ENCODE data around the gene DCBLD1. TPM values are rescaled to one million over a fixed set of nuclear protein-coding genes. Genes with fewer than 3 reads are reported as not detected.

DCBLD1 gene
- total RNA-seq, 2 experiments from 2014 or later, result 1.9 to 2.4 TPM

- peaks cover 13% of the 10 kb centered on the region for H3K4me1 Mint-ChIP-seq
- no peaks in the 10 kb centered on the region for H3K9me3 Mint-ChIP-seq
- H3K27ac Mint-ChIP-seq, result peak overlapping the region; percentile 32
- peak overlapping the region; percentile 82 for H3K4me3 Mint-ChIP-seq
- no peaks in the 10 kb centered on the region for H3K36me3 Mint-ChIP-seq
- peaks cover 61% of the 10 kb centered on the region for H3K27me3 Mint-ChIP-seq
- DNase-seq, result no peak
Observed at GRCh38 chr6:117483645-117484016, 1.2 kb downstream of the DCBLD1 start.

DNA sequence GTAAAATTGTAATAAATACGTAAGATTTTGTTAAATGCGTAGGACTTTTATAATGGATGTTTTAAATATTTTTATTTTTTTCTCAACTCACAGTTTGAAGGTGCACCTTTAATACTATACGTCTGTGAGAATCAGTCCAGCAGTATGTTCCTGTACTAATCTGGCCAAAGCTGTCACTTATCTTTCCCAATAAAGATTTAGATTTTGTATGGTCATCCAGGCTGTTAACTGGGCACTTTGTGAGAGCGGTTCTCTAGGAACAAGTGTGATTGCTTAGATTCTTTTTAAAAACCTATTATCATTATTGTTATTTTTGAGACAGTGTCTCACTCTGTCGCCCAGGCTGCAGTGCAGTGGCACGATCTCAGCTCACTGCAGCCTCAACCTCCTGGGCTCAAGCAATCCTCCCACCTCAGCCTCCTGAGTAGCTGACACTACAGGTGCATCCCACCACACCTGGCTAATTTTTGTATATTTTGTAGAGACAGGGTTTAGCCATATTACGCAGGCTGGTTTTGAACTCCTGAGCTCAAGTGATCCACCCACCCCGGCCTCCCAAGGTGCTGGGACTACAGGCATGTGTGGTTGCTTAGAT, 1.7 kb downstream of the DCBLD1 start:
- H3K27ac Mint-ChIP-seq, result no peak overlapping the region
- H3K36me3 Mint-ChIP-seq, result no peaks in the 10 kb centered on the region

GRCh38 chr6:117485433-117485832, 3.0 kb downstream of the DCBLD1 start:
- Mint-ChIP-seq H3K27ac (no peak overlapping the region), H3K4me1 (peaks cover 13% of the 10 kb centered on the region)
- DNase-seq, result no peak

More for the DNA sequence above, 1.7 kb downstream of the DCBLD1 start:
- H3K4me3 Mint-ChIP-seq, result peak overlapping the region; percentile 82
- DNase-seq, result no peak
- peaks cover 13% of the 10 kb centered on the region for H3K4me1 Mint-ChIP-seq
- H3K9me3 Mint-ChIP-seq, result no peaks in the 10 kb centered on the region
- H3K27me3 Mint-ChIP-seq, result peaks cover 61% of the 10 kb centered on the region

GRCh38 chr6:117487821-117488220, 5.3 kb downstream of the DCBLD1 start:
- Mint-ChIP-seq H3K4me1 (peaks cover 4% of the 10 kb centered on the region), H3K27ac (no peak overlapping the region), H3K9me3 (no peaks in the 10 kb centered on the region), H3K36me3 (no peaks in the 10 kb centered on the region), H3K4me3 (no peak overlapping the region), H3K27me3 (peaks cover 35% of the 10 kb centered on the region)
- DNase-seq, result no peak

More at GRCh38 chr6:117485433-117485832, 3.0 kb downstream of the DCBLD1 start:
- Mint-ChIP-seq H3K36me3 (no peaks in the 10 kb centered on the region), H3K27me3 (peaks cover 53% of the 10 kb centered on the region), H3K9me3 (no peaks in the 10 kb centered on the region), H3K4me3 (no peak overlapping the region)

GRCh38 chr6:117489003-117489402, 6.5 kb downstream of the DCBLD1 start:
- Mint-ChIP-seq H3K4me1 (peaks cover under 1% of the 10 kb centered on the region), H3K4me3 (no peak overlapping the region), H3K27me3 (peaks cover 33% of the 10 kb centered on the region), H3K36me3 (no peaks in the 10 kb centered on the region), H3K27ac (no peak overlapping the region), H3K9me3 (no peaks in the 10 kb centered on the region)
- DNase-seq, result no peak

- H3K36me3 Mint-ChIP-seq, result no peaks in the 10 kb centered on the region
Observed at GRCh38 chr6:117491916-117492315, 9.4 kb downstream of the DCBLD1 start.

GRCh38 chr6:117493470-117493869, 11.0 kb downstream of the DCBLD1 start:
- H3K4me3 Mint-ChIP-seq, result no peak overlapping the region
- H3K27me3 Mint-ChIP-seq, result peaks cover 3% of the 10 kb centered on the region
- no peak for DNase-seq
- no peak overlapping the region for H3K27ac Mint-ChIP-seq
- no peaks in the 10 kb centered on the region for H3K9me3 Mint-ChIP-seq
- H3K4me1 Mint-ChIP-seq, result peaks cover 16% of the 10 kb centered on the region
- no peaks in the 10 kb centered on the region for H3K36me3 Mint-ChIP-seq

More at GRCh38 chr6:117491916-117492315, 9.4 kb downstream of the DCBLD1 start:
- no peak for DNase-seq
- Mint-ChIP-seq H3K27me3 (peaks cover 10% of the 10 kb centered on the region), H3K4me3 (no peak overlapping the region), H3K27ac (no peak overlapping the region), H3K4me1 (peaks cover 10% of the 10 kb centered on the region), H3K9me3 (no peaks in the 10 kb centered on the region)

DNA sequence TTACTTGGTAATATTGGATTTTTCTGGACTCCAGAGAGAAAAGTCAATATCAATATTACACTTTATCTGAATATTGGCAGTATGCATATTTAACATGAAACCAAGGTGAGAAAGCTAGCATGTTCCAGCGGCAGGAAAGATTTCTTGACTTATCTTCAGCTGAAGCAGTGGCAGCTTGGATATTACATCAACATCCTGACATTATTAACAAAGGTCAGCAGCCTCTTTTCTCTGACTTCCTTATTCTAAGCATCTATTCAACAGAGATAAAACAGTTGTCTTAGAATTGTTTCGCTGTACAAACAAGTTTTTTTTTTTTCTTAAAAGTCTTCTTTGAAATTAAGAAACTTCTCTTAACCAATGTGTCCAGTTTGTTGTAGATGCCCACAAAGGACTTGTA, 11.8 kb downstream of the DCBLD1 start:
- no peak for DNase-seq
- H3K36me3 Mint-ChIP-seq, result no peaks in the 10 kb centered on the region
- no peak overlapping the region for H3K4me3 Mint-ChIP-seq
- no peaks in the 10 kb centered on the region for H3K9me3 Mint-ChIP-seq
- peaks cover 3% of the 10 kb centered on the region for H3K27me3 Mint-ChIP-seq
- H3K27ac Mint-ChIP-seq, result no peak overlapping the region
- peaks cover 16% of the 10 kb centered on the region for H3K4me1 Mint-ChIP-seq

GRCh38 chr6:117494694-117495318, 12.3 kb downstream of the DCBLD1 start:
- Mint-ChIP-seq H3K36me3 (no peaks in the 10 kb centered on the region), H3K27me3 (peaks cover 3% of the 10 kb centered on the region), H3K27ac (no peak overlapping the region), H3K9me3 (no peaks in the 10 kb centered on the region), H3K4me1 (peaks cover 16% of the 10 kb centered on the region), H3K4me3 (no peak overlapping the region)
- DNase-seq, result no peak

- H3K36me3 Mint-ChIP-seq, result no peaks in the 10 kb centered on the region
Observed at GRCh38 chr6:117495425-117495824, 13.0 kb downstream of the DCBLD1 start.

GRCh38 chr6:117495869-117496268, 13.4 kb downstream of the DCBLD1 start:
- no peak overlapping the region for H3K27ac Mint-ChIP-seq
- no peaks in the 10 kb centered on the region for H3K36me3 Mint-ChIP-seq
- H3K27me3 Mint-ChIP-seq, result peaks cover 3% of the 10 kb centered on the region
- no peak for DNase-seq
- no peak overlapping the region for H3K4me3 Mint-ChIP-seq
- peaks cover 16% of the 10 kb centered on the region for H3K4me1 Mint-ChIP-seq
- H3K9me3 Mint-ChIP-seq, result no peaks in the 10 kb centered on the region

More at GRCh38 chr6:117495425-117495824, 13.0 kb downstream of the DCBLD1 start:
- Mint-ChIP-seq H3K4me1 (peaks cover 16% of the 10 kb centered on the region), H3K27ac (no peak overlapping the region), H3K9me3 (no peaks in the 10 kb centered on the region), H3K27me3 (peaks cover 3% of the 10 kb centered on the region), H3K4me3 (no peak overlapping the region)
- no peak for DNase-seq

GRCh38 chr6:117496383-117496990, 14.0 kb downstream of the DCBLD1 start:
- H3K27me3 Mint-ChIP-seq, result peaks cover 3% of the 10 kb centered on the region
- no peak overlapping the region for H3K27ac Mint-ChIP-seq
- H3K9me3 Mint-ChIP-seq, result no peaks in the 10 kb centered on the region
- peaks cover 16% of the 10 kb centered on the region for H3K4me1 Mint-ChIP-seq
- DNase-seq, result no peak
- H3K36me3 Mint-ChIP-seq, result no peaks in the 10 kb centered on the region
- H3K4me3 Mint-ChIP-seq, result no peak overlapping the region

GRCh38 chr6:117497237-117497636, 14.8 kb downstream of the DCBLD1 start:
- no peak for DNase-seq
- Mint-ChIP-seq H3K4me1 (peaks cover 16% of the 10 kb centered on the region), H3K9me3 (no peaks in the 10 kb centered on the region), H3K27me3 (peaks cover 3% of the 10 kb centered on the region), H3K27ac (no peak overlapping the region), H3K4me3 (no peak overlapping the region), H3K36me3 (no peaks in the 10 kb centered on the region)

- Mint-ChIP-seq H3K27ac (no peak overlapping the region), H3K36me3 (no peaks in the 10 kb centered on the region), H3K27me3 (peaks cover 3% of the 10 kb centered on the region), H3K4me1 (peaks cover 16% of the 10 kb centered on the region), H3K4me3 (no peak overlapping the region), H3K9me3 (no peaks in the 10 kb centered on the region)
- no peak for DNase-seq
Observed at GRCh38 chr6:117498159-117498558, 15.7 kb downstream of the DCBLD1 start.

DNA sequence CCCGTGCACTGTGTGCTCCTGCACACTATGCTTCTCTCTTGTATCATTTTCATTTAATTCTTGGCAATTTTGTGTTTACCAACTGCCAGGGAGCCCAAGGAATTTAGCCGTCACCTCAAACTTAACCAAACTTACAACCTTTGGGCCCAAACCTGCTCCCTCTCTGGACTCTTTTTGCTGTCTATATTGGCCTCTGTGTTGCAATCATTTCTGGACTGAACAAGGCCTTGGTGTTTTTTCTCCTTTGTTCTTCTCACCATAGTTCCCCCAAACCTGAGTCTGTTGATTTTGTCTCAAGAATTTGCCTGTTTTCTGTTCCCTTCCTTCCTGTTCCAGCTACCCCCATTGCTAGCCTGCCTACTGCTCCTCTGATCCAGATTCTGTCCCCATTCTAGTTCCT, 19.2 kb downstream of the DCBLD1 start:
- H3K9me3 Mint-ChIP-seq, result no peaks in the 10 kb centered on the region
- peaks cover 7% of the 10 kb centered on the region for H3K4me1 Mint-ChIP-seq
- H3K27ac Mint-ChIP-seq, result no peak overlapping the region
- H3K27me3 Mint-ChIP-seq, result no peaks in the 10 kb centered on the region
- no peaks in the 10 kb centered on the region for H3K36me3 Mint-ChIP-seq
- H3K4me3 Mint-ChIP-seq, result no peak overlapping the region
- no peak for DNase-seq

DNA sequence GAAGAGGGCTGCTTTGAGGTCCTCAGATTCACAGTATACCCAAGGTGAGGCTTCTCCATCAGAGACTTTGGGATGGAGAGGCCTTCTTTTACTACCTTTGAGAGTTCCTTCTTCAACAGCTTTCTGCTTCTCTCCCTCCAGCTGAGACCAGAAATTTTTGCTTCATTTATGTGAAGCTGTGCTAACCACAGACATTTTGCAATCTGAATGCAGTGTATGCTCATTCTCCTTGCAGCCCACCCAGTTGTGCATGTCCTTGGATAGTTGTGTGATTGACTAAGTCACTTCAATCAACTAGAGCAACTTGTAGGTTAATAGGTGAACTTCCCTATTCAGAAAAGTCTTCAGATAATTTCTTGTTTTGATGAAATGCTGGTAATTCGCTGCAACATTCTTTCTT, 20.1 kb downstream of the DCBLD1 start:
- Mint-ChIP-seq H3K4me1 (peaks cover 5% of the 10 kb centered on the region), H3K4me3 (no peak overlapping the region), H3K9me3 (no peaks in the 10 kb centered on the region), H3K27me3 (no peaks in the 10 kb centered on the region), H3K36me3 (no peaks in the 10 kb centered on the region), H3K27ac (no peak overlapping the region)
- no peak for DNase-seq
